Endothelial cell of hepatic sinusoid (primary cell): ENCODE results near the gene PATL2.
"Not testable (repeated sequence)": the region's sequence is repeated elsewhere in the genome, so short reads cannot be mapped to it uniquely, and the experiment has no call there.

Experiments used
- in situ Hi-C: cut with HindIII; loops from 2 replicates; pipeline ENCODE4 v1.10.0; 2017; ENCODE audit warnings: low sequenced_read_pairs

The PATL2 gene

DNA sequence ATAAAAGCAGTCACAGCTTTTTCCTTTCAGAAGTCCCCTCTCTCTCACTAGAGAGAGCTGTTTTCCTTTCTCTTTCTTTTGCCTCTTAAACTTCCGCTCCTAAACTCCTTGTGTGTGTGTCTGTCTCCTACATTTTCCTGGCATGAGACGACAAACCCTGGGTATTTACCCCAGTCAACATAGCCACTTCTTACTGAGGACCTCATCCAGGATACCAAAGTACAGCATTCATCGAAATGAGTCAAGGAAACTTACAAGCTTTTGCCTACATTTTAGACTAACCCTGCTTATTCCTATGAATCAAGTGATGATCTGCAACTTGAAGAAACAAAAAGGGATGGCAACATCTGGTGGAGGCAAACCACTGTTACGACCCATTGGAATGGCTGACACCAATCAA lies 16.7 kb downstream of the PATL2 start:
- in situ Hi-C loops, result no loop called here

DNA sequence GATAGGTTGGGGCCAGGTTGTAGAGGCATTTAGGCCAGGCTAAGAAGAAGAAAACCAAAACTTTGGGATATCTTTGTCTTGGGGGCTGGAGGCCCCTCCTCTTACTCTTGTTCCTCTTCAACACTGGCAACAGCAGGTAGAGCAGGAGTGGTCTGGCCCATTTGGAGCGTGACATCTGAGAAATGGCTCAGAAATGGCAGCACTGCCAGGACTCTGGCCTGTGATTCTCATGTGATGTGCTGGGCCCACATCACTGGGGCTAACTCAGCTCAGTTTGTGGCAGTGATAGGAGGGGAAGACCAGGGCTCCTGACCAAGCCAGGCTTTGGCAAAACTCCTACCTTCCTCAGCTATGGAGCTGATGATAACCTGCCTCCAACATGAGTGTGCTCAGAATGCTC lies 18.5 kb downstream of the PATL2 start:
- in situ Hi-C loops, result no loop called here

DNA sequence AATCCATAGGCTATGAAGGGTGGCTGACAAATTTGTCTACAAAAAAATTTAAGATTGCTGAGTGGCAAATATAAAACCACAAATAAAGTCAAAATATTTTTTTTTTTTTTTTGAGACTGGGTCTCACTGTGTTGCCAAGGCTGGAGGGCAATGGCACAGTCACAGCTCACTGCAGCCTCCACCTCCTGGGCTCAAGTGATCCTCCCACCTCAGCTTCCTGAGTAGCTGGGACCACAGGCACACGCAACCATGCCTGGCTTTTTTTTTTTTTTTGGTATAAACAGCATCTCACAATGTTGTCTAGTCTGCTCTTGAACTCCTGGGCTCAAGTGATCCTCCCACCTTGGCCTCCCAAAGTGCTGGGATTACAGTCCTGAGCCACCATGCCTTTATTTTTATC lies 20.9 kb downstream of the PATL2 start:
- in situ Hi-C loops, result not testable (repeated sequence)

DNA sequence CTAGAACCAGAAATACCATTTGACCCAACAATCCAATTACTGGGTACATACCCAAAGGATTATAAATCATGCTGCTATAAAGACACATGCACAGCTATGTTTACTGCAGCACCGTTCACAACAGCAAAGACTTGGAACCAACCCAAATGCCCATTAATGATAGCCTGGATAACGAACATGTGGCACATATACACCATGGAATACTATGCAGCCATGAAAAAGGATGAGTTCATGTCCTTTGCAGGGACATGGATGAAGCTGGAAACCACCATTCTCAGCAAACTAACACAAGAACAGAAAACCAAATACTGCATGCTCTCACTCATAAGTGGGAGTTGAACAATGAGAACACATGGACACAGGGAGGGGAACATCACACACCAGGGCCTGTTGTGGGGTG lies 21.8 kb downstream of the PATL2 start:
- in situ Hi-C loops, result not testable (repeated sequence)

DNA sequence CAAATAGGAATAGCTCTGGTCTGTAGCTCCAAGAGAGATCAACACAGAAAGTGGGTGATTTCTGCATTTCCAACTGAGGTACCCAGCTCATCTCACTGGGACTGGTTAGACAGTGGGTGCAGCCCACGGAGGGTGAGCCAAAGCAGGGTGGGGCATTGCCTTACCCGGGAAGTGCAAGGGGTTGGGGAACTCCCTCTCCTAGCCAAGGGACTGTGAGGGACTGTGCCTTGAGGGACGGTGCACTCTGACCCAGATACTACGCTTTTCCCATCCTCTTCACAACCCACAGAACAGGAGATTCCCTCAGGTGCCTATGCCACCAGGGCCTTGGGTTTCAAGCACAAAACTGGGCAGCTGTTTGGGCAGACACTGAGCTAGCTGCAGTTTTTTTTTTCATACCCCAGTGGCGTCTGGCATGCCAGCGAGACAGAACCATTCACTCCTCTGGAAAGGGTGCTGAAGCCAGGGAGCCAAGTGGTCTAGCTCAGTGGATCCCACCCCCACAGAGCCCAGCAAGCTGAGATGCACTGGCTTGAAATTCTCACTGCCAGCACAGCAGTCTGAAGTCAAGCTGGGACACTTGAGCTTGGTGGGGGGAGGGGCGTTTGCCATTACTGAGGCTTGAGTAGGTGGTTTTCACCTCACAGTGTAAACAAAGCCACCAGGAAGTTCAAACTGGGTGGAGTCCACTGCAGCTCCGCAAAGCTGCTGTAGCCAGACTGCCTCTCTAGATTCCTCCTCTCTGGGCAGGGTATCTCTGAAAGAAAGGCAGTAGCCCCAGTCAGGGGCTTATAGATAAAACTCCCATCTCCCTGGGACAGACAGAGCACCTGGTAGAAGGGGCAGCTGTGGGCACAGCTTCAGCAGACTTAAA lies 28.1 kb downstream of the PATL2 start:
- in situ Hi-C loops, result not testable (repeated sequence)

GRCh38 chr15:44682211-44682610 lies 28.9 kb downstream of the PATL2 start:
- in situ Hi-C loops, result no loop called here

DNA sequence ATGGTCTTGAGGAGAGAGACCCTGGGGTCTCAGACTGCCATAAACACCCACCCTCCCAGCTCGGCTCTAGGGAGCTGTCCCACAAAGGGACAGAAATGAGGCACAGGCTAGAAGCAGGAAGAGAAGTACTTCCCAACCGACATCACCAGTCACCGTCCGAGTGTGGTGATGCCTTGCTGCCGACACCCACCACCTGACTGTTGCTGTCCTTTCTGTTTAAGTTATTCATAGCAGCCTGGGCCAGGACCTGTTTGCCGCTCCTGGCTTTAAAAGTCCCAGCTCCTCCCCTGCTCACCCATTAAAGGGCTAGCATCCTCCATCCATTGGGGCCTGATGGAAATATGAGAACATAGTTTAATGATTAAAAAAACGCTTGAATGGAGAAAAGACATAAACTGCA lies 34.4 kb downstream of the PATL2 start:
- in situ Hi-C loops, result no loop called here

DNA sequence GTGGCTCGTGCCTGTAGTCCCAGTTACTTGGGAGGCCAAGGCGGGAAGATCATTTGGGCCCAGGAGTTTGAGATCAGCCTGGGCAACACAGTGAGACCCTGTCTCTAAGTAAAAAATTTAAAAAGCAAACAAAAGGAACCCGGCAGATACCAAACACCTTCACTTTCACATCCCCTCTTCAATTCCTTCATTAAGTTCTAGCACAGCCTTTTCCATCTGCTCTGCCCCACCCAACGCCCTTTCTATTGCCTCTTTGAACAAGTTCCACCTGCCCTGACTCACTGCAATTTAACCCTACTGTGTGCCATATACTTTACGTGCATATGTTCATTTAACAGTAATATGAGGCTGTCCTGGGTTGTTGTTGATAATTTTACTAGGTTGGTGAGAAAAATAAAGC lies 35.2 kb downstream of the PATL2 start:
- in situ Hi-C loops, result no loop called here

DNA sequence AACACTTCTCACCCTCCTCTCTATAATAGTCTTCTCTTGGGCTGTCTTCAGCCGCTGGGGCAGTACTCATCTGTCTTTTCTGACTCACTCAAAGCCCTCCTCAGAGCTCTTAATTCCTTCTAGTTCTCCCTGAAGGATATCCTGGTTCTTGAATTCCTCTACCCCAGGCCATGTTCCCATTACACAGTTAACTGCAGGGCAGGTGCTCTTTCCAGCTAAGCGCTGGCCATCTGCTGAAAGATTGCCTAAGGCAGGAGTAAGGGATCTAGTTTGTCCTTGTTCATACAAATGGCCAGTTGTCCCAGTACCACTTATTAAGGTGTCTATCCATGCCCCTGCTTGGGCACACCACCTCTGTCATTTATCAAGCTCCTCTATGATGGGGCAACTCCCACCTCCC lies 37.5 kb downstream of the PATL2 start:
- in situ Hi-C loops, result no loop called here

DNA sequence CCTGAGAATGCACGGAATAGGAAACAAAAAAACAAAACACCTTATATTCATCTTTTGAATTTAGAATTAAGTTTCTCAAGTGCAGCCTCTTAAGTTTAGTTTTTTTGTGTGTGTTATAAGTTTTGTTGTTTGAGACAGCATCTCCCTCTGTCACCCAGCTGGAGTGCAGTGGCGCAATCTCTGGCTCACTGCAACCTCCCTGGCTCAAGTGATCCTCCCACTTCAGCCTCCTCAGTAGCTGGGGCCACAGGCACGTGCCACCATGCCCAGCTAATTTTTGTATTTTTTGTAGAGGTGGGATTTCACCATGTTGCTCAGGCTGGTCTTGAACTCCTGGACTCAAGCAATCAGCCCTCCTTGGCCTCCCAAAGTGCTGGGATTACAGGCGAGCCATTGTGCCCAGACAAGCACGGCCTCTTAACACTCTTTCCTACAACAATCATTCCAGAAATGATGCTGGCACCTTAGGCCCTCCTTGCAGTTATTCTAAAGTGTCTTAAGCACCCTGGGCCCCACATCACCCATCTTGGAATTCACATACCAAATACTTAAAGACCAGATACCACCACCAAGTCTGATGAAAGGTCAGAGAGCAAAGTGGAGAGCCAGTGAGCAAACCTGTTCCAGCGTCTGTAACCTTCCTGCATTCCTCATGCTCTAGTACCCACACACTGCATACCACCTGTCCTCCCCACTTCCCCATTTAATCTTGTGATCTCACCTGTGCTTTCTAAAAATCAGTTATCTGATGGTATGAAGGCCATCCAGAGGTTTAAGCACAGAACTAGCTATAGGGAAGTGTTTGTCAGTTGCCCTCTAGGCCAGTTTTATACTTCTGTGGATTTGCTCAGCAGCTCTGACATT lies 40.8 kb downstream of the PATL2 start:
- in situ Hi-C loops, result no loop called here

GRCh38 chr15:44668921-44669320 lies 42.2 kb downstream of the PATL2 start:
- in situ Hi-C loops, result loop anchor here (5.0 kb wide), 1 partner anchor 68 kb away; the partner anchor contains the start of gene TRIM69

DNA sequence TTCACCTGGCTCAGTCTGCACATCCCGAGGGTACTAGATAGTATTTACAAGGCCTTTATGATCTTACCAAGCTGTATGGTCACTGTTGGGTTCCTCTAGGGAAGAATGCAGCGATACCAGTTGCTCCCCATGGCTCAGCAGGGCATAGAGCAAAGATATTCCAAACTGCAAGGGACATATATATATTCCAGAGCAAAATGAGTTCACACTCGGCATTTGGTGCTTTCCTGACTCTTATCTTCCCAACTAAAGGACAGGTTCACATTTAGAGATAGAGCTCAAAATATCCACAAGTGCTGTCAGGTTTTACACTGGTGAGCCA lies 44.1 kb downstream of the PATL2 start:
- in situ Hi-C loops, result loop anchor here (5.0 kb wide), 1 partner anchor 70 kb away; the partner anchor contains the start of gene TRIM69

DNA sequence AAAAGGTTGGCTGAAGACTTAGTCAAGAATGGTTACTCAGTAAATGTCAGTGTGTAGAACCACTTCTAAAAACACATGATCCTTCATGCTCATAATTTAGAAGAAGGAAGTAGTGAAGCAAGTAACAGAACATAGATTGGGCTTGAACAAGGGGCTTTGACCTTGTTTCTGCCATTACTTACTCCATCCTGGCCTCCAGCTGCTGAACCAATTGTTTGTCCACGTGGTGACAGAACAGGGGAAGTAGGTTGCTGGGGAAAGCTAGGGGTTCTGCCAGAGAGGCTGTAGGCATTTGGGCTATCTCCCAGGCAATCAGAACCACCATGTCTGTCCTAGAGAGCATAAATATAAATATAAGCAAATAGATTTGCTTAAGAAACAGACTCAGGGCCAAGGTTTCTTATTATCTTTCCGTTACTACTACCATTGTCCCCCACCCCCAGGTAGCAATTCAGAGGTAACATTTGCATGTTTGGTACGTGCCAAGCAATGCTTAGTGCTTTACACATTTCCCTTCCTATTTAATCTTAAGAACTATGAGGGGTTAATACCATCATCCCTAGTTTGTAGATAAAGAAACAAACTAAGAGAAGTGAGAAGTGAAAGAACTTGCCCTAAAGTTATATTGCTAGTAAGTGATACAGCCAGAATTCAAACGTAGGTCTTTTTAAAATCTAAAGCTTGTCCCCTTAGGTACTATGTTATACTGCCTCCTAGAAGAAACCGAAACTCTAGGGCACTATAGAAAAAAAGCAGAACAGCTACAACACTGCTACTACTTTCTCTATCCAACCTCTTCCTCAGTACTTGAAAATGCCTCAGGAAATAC lies 44.7 kb downstream of the PATL2 start:
- in situ Hi-C loops, result loop anchor here (5.0 kb wide), 1 partner anchor 71 kb away; the partner anchor contains the start of gene TRIM69

DNA sequence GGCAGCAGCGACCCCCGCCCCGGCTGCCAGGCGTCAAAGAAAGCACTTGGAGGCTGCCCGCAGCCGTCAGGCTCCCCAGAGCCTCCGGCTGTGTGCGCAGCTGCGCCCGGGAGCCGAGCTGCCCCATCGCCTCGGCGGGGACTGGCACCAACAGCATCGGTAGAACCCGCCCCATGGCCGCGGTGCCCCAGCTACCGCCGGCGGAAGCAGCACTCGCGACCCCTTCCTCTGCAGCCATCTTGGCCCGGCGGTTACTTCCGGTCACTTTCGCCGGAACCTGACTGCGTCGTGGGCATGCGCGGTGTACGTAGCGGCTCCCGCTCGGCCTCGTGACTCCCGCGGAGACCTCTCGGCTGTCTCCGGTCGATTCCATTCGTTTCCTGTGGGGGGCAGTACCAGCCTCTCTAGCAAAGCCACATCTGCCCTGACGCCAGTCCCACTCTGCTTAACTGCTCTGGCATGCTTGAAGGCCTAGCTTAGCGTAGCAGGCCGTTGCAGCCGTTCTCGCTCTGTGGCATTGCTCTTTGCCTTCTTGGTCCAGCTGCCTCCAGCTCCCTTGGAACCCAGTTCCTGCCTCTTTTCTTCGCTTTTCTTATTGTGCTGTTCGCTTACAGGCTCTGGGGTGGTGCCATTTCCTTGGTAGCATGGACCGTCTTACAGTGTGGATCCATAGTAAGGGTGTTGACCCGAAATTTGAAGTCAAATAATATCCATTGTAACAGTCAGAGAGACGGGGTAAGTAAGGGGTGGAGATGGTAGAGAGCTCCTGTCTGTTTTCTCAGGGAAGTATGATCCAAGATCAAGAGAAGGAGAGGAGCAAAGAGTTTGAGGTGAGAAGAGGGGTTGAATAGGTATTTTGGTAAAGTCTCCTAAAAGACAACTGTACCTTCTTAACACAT lies 47.5 kb downstream of the PATL2 start, which contains the start of gene SPG11:
TSS of gene SPG11 (minus strand) at position 253 of the 899 bp plus-strand sequence. CDS start at position 238, 15 bp downstream.
- in situ Hi-C loops, result no loop called here

DNA sequence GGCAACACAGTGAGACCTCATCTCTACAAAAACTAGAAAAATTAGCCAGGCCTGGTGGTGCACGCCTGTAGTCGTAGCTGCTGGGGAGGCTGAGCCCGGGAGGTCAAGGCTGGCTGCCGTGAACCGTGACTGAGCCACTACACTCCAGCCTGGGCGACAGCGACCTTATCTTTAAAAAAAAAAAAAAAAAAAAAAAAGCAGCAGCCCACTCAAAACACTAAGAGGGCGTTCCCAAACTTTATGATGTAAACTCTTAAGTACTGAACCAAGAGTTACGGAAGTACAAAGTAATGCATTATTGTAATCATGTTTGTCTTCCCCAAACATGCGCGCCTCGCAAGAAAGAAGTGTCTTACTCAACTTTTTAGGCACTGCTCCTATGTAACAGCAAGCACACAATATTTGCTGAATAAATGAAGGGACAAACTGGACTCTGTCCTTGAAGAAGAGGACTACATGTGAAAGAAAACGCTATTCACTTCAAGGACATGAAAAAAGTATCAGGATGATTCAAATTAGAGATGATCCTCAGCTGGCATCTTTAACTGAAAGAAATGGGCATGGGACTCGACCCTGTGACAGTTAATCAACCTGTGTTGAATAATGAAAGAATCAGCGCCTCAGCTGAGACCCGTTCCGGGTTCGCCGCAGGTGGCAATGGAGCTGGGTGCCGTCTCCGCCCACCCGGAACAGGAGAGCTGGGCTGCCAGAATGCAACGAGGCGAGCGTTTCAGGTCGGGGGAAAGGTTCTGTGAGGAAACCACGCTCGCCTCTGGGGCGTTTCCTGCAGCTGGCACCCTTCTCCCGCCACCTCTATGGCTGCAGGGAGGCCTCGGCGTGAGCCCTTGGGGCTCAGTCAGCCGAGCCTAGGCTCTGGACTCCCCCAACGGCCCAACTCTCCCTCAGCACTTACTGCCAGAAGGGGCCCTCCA lies 48.4 kb downstream of the PATL2 start:
- in situ Hi-C loops, result no loop called here

- in situ Hi-C loops, result no loop called here
Observed at GRCh38 chr15:44661576-44661975, 49.5 kb downstream of the PATL2 start.

GRCh38 chr15:44659056-44659455 lies 52.1 kb downstream of the PATL2 start:
- in situ Hi-C loops, result no loop called here

DNA sequence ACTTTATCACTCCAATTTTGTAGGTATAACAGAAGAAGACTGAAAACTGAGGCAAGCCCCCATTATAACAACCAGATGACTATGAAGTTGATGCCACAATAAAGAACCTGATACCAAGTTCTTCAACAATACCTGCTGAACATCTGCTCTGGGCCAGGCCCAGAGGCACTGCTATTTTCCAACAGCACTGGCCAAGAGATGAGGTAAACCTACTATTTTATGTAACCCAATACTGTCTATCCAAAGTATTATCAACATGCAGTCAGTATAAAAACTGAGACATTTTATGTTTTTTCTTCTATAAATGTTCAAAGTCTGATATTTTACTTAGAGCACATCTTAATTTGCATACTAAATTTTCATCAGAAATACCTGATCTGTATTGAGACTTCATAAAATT lies 53.7 kb downstream of the PATL2 start:
- in situ Hi-C loops, result no loop called here

DNA sequence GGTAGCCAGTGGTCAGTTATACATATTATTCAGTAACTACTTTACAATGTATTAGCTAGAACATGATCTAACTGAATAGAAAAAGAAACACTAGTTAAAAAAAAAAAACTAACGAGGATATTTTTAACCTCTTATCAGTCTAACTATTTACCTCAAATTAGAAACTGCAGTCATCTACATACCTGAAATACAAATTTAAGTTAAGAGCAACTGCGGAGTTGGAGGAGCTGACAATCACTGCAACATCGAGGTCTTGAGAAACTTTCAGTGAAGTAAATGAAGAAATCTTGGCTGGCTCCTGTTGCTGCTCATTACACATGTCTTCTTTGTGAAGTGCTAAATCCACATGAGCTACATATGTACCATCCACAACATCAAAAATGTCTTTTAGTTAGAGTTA lies 54.2 kb downstream of the PATL2 start:
- in situ Hi-C loops, result no loop called here
